Hepatocyte (in vitro differentiated cells): ENCODE measurements around the gene ZKSCAN3.

Experiments
- EZH2 ChIP-seq: fragments of 200-600 bp; sonication (generic); IDR thresholded peaks from 2 replicates; pipeline ENCODE4 v1.6.1; 2016; ENCODE audit warnings: antibody characterized with exemption, mild to moderate bottlenecking, borderline replicate concordance
- TF ChIP-seq, protein P1 (sequence below): fragments of 200-600 bp; sonication (generic); IDR thresholded peaks from 2 replicates; pipeline ENCODE4 v1.5.1; 2016; ENCODE audit warnings: antibody characterized with exemption, mild to moderate bottlenecking; ENCODE audit not compliant: poor library complexity

DNA sequence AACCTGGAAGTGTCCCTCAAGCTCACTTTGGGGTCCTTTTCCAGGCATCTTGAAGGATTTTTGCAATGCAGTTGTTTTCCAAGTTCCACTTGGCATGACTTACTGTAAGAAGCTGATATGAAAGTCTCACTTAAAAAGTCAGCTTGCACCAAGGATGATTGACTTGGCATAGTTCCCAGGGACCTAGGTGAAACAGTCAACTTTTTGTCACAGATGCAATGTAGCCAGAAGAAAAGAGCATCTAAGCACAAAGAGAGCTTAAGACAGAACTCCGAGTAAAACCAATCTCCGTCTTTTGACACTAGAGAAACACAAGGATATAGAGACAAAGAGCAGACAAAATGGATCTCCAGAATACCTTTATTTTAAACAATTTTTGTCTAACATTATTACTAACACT lies 52.5 kb downstream of the ZKSCAN3 start:
- TF ChIP-seq, protein P1, sequence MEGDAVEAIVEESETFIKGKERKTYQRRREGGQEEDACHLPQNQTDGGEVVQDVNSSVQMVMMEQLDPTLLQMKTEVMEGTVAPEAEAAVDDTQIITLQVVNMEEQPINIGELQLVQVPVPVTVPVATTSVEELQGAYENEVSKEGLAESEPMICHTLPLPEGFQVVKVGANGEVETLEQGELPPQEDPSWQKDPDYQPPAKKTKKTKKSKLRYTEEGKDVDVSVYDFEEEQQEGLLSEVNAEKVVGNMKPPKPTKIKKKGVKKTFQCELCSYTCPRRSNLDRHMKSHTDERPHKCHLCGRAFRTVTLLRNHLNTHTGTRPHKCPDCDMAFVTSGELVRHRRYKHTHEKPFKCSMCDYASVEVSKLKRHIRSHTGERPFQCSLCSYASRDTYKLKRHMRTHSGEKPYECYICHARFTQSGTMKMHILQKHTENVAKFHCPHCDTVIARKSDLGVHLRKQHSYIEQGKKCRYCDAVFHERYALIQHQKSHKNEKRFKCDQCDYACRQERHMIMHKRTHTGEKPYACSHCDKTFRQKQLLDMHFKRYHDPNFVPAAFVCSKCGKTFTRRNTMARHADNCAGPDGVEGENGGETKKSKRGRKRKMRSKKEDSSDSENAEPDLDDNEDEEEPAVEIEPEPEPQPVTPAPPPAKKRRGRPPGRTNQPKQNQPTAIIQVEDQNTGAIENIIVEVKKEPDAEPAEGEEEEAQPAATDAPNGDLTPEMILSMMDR: no peak
- no peak for TF ChIP-seq EZH2
